ENCODE data around the gene CCDC177.

DNA sequence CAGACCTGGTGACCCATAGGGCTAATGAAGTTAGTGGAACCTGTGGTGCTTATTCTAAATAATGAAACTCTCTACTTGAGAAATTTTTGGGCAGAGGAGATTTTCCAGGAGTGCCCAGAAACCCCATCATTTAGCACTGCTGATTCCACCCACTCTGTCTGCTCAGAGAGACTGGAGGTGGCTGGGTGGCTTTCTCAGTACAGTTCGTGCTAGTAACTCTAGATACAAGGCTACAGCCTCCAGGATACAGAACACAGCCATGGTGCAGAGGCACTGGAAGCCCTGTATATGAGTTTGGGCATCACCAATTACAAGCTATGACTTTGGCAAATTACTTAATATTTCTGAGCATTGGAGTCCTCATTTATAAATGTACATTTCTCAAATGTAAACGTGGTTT, 32.4 kb downstream of the CCDC177 start:
- TF ChIP-seq, protein P1, sequence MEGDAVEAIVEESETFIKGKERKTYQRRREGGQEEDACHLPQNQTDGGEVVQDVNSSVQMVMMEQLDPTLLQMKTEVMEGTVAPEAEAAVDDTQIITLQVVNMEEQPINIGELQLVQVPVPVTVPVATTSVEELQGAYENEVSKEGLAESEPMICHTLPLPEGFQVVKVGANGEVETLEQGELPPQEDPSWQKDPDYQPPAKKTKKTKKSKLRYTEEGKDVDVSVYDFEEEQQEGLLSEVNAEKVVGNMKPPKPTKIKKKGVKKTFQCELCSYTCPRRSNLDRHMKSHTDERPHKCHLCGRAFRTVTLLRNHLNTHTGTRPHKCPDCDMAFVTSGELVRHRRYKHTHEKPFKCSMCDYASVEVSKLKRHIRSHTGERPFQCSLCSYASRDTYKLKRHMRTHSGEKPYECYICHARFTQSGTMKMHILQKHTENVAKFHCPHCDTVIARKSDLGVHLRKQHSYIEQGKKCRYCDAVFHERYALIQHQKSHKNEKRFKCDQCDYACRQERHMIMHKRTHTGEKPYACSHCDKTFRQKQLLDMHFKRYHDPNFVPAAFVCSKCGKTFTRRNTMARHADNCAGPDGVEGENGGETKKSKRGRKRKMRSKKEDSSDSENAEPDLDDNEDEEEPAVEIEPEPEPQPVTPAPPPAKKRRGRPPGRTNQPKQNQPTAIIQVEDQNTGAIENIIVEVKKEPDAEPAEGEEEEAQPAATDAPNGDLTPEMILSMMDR (IDR thresholded peaks at IDR 0.05) = no peak
- TF ChIP-seq POLR2AphosphoS5 (IDR thresholded peaks at IDR 0.05) = no peak
- no peak for TF ChIP-seq POLR2A (IDR thresholded peaks at IDR 0.05)

Measured in stomach (tissue), 4 donors.